ENCODE results near the gene GNG11.

DNA sequence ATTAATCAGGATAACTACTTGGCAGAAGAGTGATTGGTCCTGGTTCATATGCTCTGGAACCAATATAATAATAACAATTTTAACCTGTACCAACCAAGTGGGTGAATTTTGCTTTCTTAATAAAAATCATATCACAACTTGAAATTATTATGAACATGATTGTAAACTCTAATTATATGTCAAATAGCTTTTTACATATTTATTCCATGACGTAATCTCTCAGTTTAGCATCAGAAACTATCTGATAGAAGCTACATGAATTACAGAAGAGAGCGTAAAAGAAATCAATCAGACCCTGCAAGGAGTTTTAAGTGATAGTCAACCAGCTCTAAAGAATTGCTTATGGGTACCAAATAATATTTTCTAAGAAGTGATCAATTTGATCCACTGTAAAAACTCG, 10.1 kb downstream of the GNG11 start:
- TF ChIP-seq, protein P1, sequence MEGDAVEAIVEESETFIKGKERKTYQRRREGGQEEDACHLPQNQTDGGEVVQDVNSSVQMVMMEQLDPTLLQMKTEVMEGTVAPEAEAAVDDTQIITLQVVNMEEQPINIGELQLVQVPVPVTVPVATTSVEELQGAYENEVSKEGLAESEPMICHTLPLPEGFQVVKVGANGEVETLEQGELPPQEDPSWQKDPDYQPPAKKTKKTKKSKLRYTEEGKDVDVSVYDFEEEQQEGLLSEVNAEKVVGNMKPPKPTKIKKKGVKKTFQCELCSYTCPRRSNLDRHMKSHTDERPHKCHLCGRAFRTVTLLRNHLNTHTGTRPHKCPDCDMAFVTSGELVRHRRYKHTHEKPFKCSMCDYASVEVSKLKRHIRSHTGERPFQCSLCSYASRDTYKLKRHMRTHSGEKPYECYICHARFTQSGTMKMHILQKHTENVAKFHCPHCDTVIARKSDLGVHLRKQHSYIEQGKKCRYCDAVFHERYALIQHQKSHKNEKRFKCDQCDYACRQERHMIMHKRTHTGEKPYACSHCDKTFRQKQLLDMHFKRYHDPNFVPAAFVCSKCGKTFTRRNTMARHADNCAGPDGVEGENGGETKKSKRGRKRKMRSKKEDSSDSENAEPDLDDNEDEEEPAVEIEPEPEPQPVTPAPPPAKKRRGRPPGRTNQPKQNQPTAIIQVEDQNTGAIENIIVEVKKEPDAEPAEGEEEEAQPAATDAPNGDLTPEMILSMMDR (IDR thresholded peaks at IDR 0.05), result no peak
- no peak for TF ChIP-seq POLR2A (IDR thresholded peaks at IDR 0.05)
- TF ChIP-seq EP300 (IDR thresholded peaks at IDR 0.05), result no peak
